PC-3 (cell line): Measurements from ENCODE around the gene MRPL57. TPM values are rescaled to one million over a fixed set of nuclear protein-coding genes. Genes with fewer than 3 reads are reported as not detected.

Experiments used
- ATAC-seq: fragments of 200-7000 bp; cut with Tn5 transposase; 2 replicates; pipeline ENCODE4 v1.9.1; 2020; ENCODE audit warnings: mild to moderate bottlenecking, moderate library complexity
- BruUV-seq: library from RNA; stranded (reverse); fragments of 400-500 nt; replicated peaks from 2 replicates; lab custom pipeline; 2021; lab: Mats Ljungman, UMichigan
- CTCF ChIA-PET: fragments of 300-600 bp; sonication (Branson Sonifier 250); formaldehyde crosslinking; loops from one replicate; lab custom pipeline; 2022; ENCODE audit warnings: antibody characterized with exemption; lab: Charles Lee
- POLR2A ChIA-PET: fragments of 300-600 bp; sonication (Branson Sonifier 250); formaldehyde crosslinking; loops from one replicate; lab custom pipeline; 2022; ENCODE audit warnings: antibody characterized with exemption; ENCODE audit not compliant: unreplicated experiment; lab: Charles Lee
- DNase-seq: peaks from one replicate; pipeline ENCODE4 v3.0.0-alpha.2; 2015
- H2AFZ ChIP-seq: fragments of 300-600 bp; sonication (generic); 2 replicates; pipeline ENCODE4 v1.6.0; 2016; ENCODE audit warnings: antibody characterized with exemption, low read length
- H3F3A ChIP-seq: fragments of 300-600 bp; sonication (generic); one replicate; pipeline ENCODE4 v1.6.0; 2017; ENCODE audit warnings: antibody characterized with exemption, low read length, control low read depth, mild to moderate bottlenecking; ENCODE audit not compliant: unreplicated experiment
- H3K27ac ChIP-seq: fragments of 300-600 bp; sonication (generic); 2 replicates; pipeline ENCODE4 v1.5.1; 2016; ENCODE audit warnings: mild to moderate bottlenecking, low read length
- H3K27me3 ChIP-seq: fragments of 300-600 bp; sonication (generic); 2 replicates; pipeline ENCODE4 v1.6.1; 2016; ENCODE audit warnings: low read length, mixed read lengths
- H3K36me3 ChIP-seq: fragments of 300-600 bp; sonication (generic); 2 replicates; pipeline ENCODE4 v1.6.1; 2016; ENCODE audit warnings: low read depth, mixed run types, low read length, mixed read lengths
- H3K4me1 ChIP-seq: fragments of 300-600 bp; sonication (generic); 2 replicates; pipeline ENCODE4 v1.5.1; 2016; ENCODE audit warnings: low read length; ENCODE audit not compliant: insufficient read depth
- H3K4me2 ChIP-seq: fragments of 300-600 bp; sonication (generic); 2 replicates; pipeline ENCODE4 v1.6.0; 2016; ENCODE audit warnings: low read length
- H3K4me3 ChIP-seq: fragments of 300-600 bp; sonication (generic); 2 replicates; pipeline ENCODE4 v1.5.1; 2016; ENCODE audit warnings: mild to moderate bottlenecking, low read length, mixed read lengths
- H3K79me2 ChIP-seq: fragments of 300-600 bp; sonication (generic); 2 replicates; pipeline ENCODE4 v1.6.1; 2017; ENCODE audit warnings: low read length, mixed read lengths
- H3K9ac ChIP-seq: fragments of 300-600 bp; sonication (generic); 2 replicates; pipeline ENCODE4 v1.6.0; 2016; ENCODE audit warnings: mild to moderate bottlenecking, low read length
- H3K9me2 ChIP-seq: fragments of 300-600 bp; sonication (generic); replicated peaks from 2 replicates; pipeline ENCODE4 v1.6.1; 2016; ENCODE audit warnings: mixed run types, low read length, mixed read lengths
- H3K9me3 ChIP-seq: fragments of 300-600 bp; sonication (generic); 2 replicates; pipeline ENCODE4 v1.6.1; 2016; ENCODE audit warnings: low read length, mixed read lengths
- H4K20me1 ChIP-seq: fragments of 300-600 bp; sonication (generic); 2 replicates; pipeline ENCODE4 v1.6.1; 2016; ENCODE audit warnings: low read length, mixed read lengths
- EZH2 ChIP-seq: fragments of 300-600 bp; sonication (generic); IDR thresholded peaks from one replicate; pipeline ENCODE4 v1.6.1; 2017; ENCODE audit warnings: antibody characterized with exemption, mild to moderate bottlenecking, low read length; ENCODE audit not compliant: unreplicated experiment
- EZH2phosphoT487 ChIP-seq: fragments of 300-600 bp; sonication (generic); IDR thresholded peaks from 2 replicates; pipeline ENCODE4 v1.6.1; 2018; ENCODE audit warnings: mild to moderate bottlenecking, antibody characterized with exemption, low read length, borderline replicate concordance
- intact Hi-C: fragments of 100-400 bp; cut with micrococcal nuclease; formaldehyde crosslinking; loops from 2 replicates; pipeline ENCODE4 v1.9.0; 2023
- total RNA-seq: library from RNA; depleted of rRNA; stranded (reverse); fragments of >200 nt; gene quantifications from 2 replicates; pipeline ENCODE4 v1.2.3, GENCODE V29; 2014
- TF ChIP-seq, protein P1 (sequence below): fragments of 300-600 bp; sonication (generic); conservative IDR thresholded peaks from 2 replicates; pipeline ENCODE4 v1.5.1; 2017; ENCODE audit warnings: antibody characterized with exemption, low read depth, mild to moderate bottlenecking, low read length

MRPL57 gene
- total RNA-seq, 1 experiment from 2014 or later = 92.3 TPM

DNA sequence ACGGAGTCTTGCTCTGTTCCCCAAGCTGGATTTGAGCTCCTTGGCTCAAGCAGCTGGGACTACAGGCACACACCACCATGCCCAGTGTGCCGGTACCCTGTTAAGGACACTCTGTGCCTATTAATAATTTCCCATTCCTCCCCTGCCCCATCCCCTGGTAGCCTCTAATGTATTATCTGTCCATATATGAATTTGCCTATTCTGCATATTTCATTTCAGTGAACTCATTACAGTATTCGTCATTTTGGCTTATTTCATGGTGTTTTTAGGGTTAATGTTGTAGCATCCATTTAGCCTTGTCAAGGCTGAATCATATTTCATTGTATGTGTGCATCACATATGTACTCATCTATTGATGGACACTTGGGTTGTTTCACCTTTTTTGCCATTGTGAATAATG is 33.7 kb upstream of the MRPL57 start:
- intact Hi-C loops = no loop called here
- ATAC-seq (no peak), DNase-seq (no peak)
- BruUV-seq = no TSS peak
- Histone ChIP-seq H3K27me3 (no peaks in the 10 kb centered on the region), H3K4me3 (peak overlapping the region; percentile 35; the same call in 1 of the 2 replicates), H3K79me2 (peaks cover 57% of the 10 kb centered on the region), H3K4me2 (peak overlapping the region; percentile 52), H2AFZ (no peak overlapping the region), H3K9me2 (no peaks in the 10 kb centered on the region), H3K9me3 (no peaks in the 10 kb centered on the region), H4K20me1 (peaks cover 32% of the 10 kb centered on the region; the same call in 1 of the 2 replicates), H3K4me1 (peaks cover 24% of the 10 kb centered on the region), H3K36me3 (peaks cover 34% of the 10 kb centered on the region), H3K27ac (no peak overlapping the region), H3F3A (peaks cover under 1% of the 10 kb centered on the region), H3K9ac (no peak overlapping the region)
- ChIA-PET POLR2A (no interaction called here), CTCF (no interaction called here)
- TF ChIP-seq EZH2phosphoT487 (no peak), EZH2 (no peak)
- TF ChIP-seq, protein P1, sequence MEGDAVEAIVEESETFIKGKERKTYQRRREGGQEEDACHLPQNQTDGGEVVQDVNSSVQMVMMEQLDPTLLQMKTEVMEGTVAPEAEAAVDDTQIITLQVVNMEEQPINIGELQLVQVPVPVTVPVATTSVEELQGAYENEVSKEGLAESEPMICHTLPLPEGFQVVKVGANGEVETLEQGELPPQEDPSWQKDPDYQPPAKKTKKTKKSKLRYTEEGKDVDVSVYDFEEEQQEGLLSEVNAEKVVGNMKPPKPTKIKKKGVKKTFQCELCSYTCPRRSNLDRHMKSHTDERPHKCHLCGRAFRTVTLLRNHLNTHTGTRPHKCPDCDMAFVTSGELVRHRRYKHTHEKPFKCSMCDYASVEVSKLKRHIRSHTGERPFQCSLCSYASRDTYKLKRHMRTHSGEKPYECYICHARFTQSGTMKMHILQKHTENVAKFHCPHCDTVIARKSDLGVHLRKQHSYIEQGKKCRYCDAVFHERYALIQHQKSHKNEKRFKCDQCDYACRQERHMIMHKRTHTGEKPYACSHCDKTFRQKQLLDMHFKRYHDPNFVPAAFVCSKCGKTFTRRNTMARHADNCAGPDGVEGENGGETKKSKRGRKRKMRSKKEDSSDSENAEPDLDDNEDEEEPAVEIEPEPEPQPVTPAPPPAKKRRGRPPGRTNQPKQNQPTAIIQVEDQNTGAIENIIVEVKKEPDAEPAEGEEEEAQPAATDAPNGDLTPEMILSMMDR = no peak

DNA sequence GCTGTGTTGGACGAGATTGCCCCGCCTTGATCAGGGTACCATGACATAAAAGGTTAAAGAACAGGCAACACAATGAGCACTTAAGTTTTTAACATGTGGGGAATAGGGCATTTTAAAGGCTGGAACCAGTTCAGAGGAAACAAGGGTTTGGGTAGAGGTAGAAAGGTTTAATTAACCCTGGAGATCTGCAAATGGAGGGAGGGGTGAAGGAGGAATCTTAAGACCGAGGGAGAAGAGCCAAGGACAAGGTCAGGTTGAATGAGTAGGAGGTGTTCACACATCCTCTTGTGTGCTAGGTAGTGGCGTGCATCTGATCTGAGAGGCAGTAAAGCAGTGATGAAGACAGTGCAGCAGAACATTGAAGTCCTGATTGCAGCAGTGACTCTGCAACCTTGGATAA is 28.6 kb upstream of the MRPL57 start:
- Histone ChIP-seq H3F3A (peaks cover 10% of the 10 kb centered on the region), H3K79me2 (peaks cover 32% of the 10 kb centered on the region), H3K36me3 (peaks cover 31% of the 10 kb centered on the region), H3K27ac (no peak overlapping the region), H4K20me1 (peaks cover 21% of the 10 kb centered on the region; the same call in 1 of the 2 replicates), H3K9me2 (no peaks in the 10 kb centered on the region), H3K9me3 (no peaks in the 10 kb centered on the region), H3K4me1 (peaks cover 4% of the 10 kb centered on the region), H3K4me3 (no peak overlapping the region), H3K27me3 (no peaks in the 10 kb centered on the region), H2AFZ (no peak overlapping the region), H3K4me2 (no peak overlapping the region), H3K9ac (no peak overlapping the region)
- intact Hi-C loops = no loop called here
- DNase-seq (no peak), ATAC-seq (no peak)
- BruUV-seq = no TSS peak
- CTCF ChIA-PET = no interaction called here
- TF ChIP-seq EZH2 (no peak), EZH2phosphoT487 (no peak)
- TF ChIP-seq, protein P1 = no peak
- POLR2A ChIA-PET = no interaction called here

DNA sequence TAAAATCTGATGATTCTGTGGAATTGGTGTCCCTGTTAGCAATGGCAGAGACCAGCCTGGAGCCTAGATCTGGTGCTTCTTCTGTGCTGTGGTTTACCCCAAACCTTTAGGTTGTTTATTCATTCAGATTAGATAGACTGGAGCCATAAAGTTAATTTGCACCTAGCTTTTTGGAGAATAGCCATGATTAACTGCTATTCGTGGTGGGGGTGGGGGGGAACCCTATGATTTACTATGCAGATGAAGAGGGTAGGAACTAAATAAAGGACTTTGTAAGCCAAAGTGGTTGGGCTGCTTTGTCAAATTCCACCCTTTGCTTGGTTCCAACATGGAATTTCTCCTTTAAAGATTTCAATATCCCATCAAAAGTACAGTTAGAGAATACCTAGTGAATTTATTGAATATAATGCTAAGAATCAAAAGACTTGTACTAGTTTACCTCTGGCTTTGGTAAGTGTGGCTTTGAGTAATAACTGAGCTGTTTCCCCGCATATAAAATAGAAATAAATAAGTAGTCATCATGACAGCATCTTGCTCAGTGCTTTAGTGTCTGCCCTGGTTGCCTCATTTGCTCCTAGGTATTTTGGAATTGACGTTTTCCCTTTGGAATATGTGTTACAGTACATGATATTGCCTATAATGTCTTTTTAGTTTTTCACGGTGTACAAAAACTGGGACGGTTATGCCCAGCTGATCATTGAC is 27.8 kb upstream of the MRPL57 start:
- no peak overlapping the region for H2AFZ ChIP-seq
- no peak overlapping the region for H3K4me2 ChIP-seq
- TF ChIP-seq, protein P1 = no peak
- TF ChIP-seq EZH2phosphoT487 = no peak
- ChIA-PET CTCF (no interaction called here), POLR2A (no interaction called here)
- 0 out of 2 replicates have a peak, but pooled peaks cover 12% of the 10 kb centered on the region for H4K20me1 ChIP-seq
- H3K9me2 ChIP-seq = no peaks in the 10 kb centered on the region
- no peaks in the 10 kb centered on the region for H3K4me1 ChIP-seq
- peaks cover 10% of the 10 kb centered on the region for H3F3A ChIP-seq
- intact Hi-C loops = no loop called here
- no peak overlapping the region for H3K4me3 ChIP-seq
- ATAC-seq = peak; percentile 46
- no peak for DNase-seq
- H3K27me3 ChIP-seq = no peaks in the 10 kb centered on the region
- H3K27ac ChIP-seq = no peak overlapping the region
- BruUV-seq = no TSS peak
- no peaks in the 10 kb centered on the region for H3K9me3 ChIP-seq
- peaks cover 22% of the 10 kb centered on the region for H3K36me3 ChIP-seq
- peaks cover 24% of the 10 kb centered on the region for H3K79me2 ChIP-seq
- no peak overlapping the region for H3K9ac ChIP-seq
